Neural crest cell (in vitro differentiated cells): ENCODE data around the gene PITPNB. TPM values are rescaled to one million over a fixed set of nuclear protein-coding genes. Genes with fewer than 3 reads are reported as not detected.

Experiments
- DNase-seq: peaks from one replicate; pipeline ENCODE4 v3.0.0; 2021; ENCODE audit warnings: low read depth, mixed read lengths, low spot score
- H3K27ac Mint-ChIP-seq: one replicate; pipeline ENCODE4 v1.8.0; 2021; ENCODE audit warnings: mild to moderate bottlenecking, mixed read lengths; ENCODE audit not compliant: unreplicated experiment
- H3K27me3 Mint-ChIP-seq: 2 replicates; pipeline ENCODE4 v1.8.0; 2021; ENCODE audit warnings: low read depth, mild to moderate bottlenecking, mixed read lengths
- H3K36me3 Mint-ChIP-seq: 2 replicates; pipeline ENCODE4 v1.8.0; 2021; ENCODE audit warnings: low read depth, mild to moderate bottlenecking, mixed read lengths
- H3K4me1 Mint-ChIP-seq: 2 replicates; pipeline ENCODE4 v1.8.0; 2021; ENCODE audit warnings: mixed read lengths
- H3K4me3 Mint-ChIP-seq: one replicate; pipeline ENCODE4 v1.8.0; 2021; ENCODE audit warnings: mild to moderate bottlenecking, mixed read lengths
- H3K9me3 Mint-ChIP-seq: 2 replicates; pipeline ENCODE4 v1.8.0; 2021; ENCODE audit warnings: mixed read lengths
- CTCF ChIP-seq: fragments of 200-600 bp; sonication (generic); conservative IDR thresholded peaks from 2 replicates; pipeline ENCODE4 v1.5.0; 2021; ENCODE audit warnings: antibody characterized with exemption, mild to moderate bottlenecking
- total RNA-seq: library from RNA; stranded (reverse); gene quantifications from 2 replicates; pipeline ENCODE4 v1.2.1, GENCODE V29; 2021

PITPNB gene
- total RNA-seq, 1 donor from 2014 or later = 92.6 TPM

- no peak for DNase-seq
- peaks cover 57% of the 10 kb centered on the region for H3K4me1 Mint-ChIP-seq
- no peak for TF ChIP-seq CTCF
- H3K4me3 Mint-ChIP-seq = no peak overlapping the region
- H3K27me3 Mint-ChIP-seq = no peaks in the 10 kb centered on the region
- no peaks in the 10 kb centered on the region for H3K9me3 Mint-ChIP-seq
- H3K27ac Mint-ChIP-seq = peak overlapping the region; percentile 44
- H3K36me3 Mint-ChIP-seq = peaks cover 9% of the 10 kb centered on the region
These were observed 72.1 kb downstream of the PITPNB start for GRCh38 chr22:27846910-27847309.

GRCh38 chr22:27846248-27846757, 72.8 kb downstream of the PITPNB start:
- Mint-ChIP-seq H3K36me3 (peaks cover 9% of the 10 kb centered on the region), H3K4me1 (peaks cover 56% of the 10 kb centered on the region), H3K9me3 (no peaks in the 10 kb centered on the region), H3K27me3 (no peaks in the 10 kb centered on the region), H3K4me3 (no peak overlapping the region), H3K27ac (peak overlapping the region; percentile 16)
- DNase-seq = no peak
- TF ChIP-seq CTCF = no peak

- H3K4me1 Mint-ChIP-seq = peaks cover 51% of the 10 kb centered on the region
- no peak for TF ChIP-seq CTCF
- H3K4me3 Mint-ChIP-seq = no peak overlapping the region
- no peaks in the 10 kb centered on the region for H3K9me3 Mint-ChIP-seq
- DNase-seq = no peak
- no peaks in the 10 kb centered on the region for H3K27me3 Mint-ChIP-seq
- peaks cover 7% of the 10 kb centered on the region for H3K36me3 Mint-ChIP-seq
- H3K27ac Mint-ChIP-seq = peak overlapping the region; percentile 48
These were observed 73.4 kb downstream of the PITPNB start for GRCh38 chr22:27845644-27846043.

- Mint-ChIP-seq H3K36me3 (peaks cover 3% of the 10 kb centered on the region), H3K27me3 (no peaks in the 10 kb centered on the region), H3K4me3 (no peak overlapping the region), H3K4me1 (peaks cover 44% of the 10 kb centered on the region), H3K9me3 (no peaks in the 10 kb centered on the region), H3K27ac (peak overlapping the region; percentile 48)
- no peak for TF ChIP-seq CTCF
- no peak for DNase-seq
These were observed 74.1 kb downstream of the PITPNB start for GRCh38 chr22:27844656-27845591.

- Mint-ChIP-seq H3K9me3 (no peaks in the 10 kb centered on the region), H3K36me3 (peaks cover 3% of the 10 kb centered on the region), H3K27me3 (no peaks in the 10 kb centered on the region), H3K4me3 (no peak overlapping the region), H3K27ac (no peak overlapping the region), H3K4me1 (peaks cover 40% of the 10 kb centered on the region)
- TF ChIP-seq CTCF = no peak
- DNase-seq = no peak
These were observed 74.8 kb downstream of the PITPNB start for GRCh38 chr22:27844256-27844655.
